ENCODE measurements around the gene VSTM1. TPM values are rescaled to one million over a fixed set of nuclear protein-coding genes. Genes with fewer than 3 reads are reported as not detected.

VSTM1 gene
- total and polyA plus RNA-seq, 2 of the 4 experiments (the other 2 are of a cell fraction): not detected

- CTCF ChIA-PET: interaction anchor here (1.1 to 3.3 kb wide), 11 partner anchors 8 to 230 kb away, joined by 3 to 13 read pairs (median 6); no protein-coding TSS in a partner anchor
- Histone ChIP-seq H3K18ac (ENCODE audit: low read depth, low read length) (no peak overlapping the region), H2BK120ac (ENCODE audit: low read depth, low read length) (no peak overlapping the region), H3K14ac (replicated peaks; ENCODE audit: low read depth, low read length) (no peak overlapping the region), H2AK5ac (ENCODE audit: low read depth, low read length) (no peak overlapping the region), H3K9ac (ENCODE audit: low read depth, low read length) (no peak overlapping the region), H4K8ac (ENCODE audit: low read depth in 2 of 2, low read length in 2 of 2) (no peak overlapping the region), H3K4me2 (ENCODE audit: low read depth, low read length) (no peak overlapping the region), H3K27ac (ENCODE audit: insufficient read depth, low read length) (no peak overlapping the region), H2AK9ac (replicated peaks; ENCODE audit: low read depth, low read length, poor library complexity) (no peak overlapping the region), H3K56ac (ENCODE audit: extremely low read depth, insufficient read depth, low read length) (no peak overlapping the region), H2BK20ac (ENCODE audit: low read depth, low read length) (0 out of 2 replicates have a peak overlapping the region, but pooled peaks have one; percentile 49), H2AFZ (replicated peaks; ENCODE audit: low read length, poor library complexity) (no peak overlapping the region), H2BK15ac (ENCODE audit: low read depth, low read length) (no peak overlapping the region), H3K27me3 (ENCODE audit: control insufficient read depth, insufficient read depth, low read length) (no peaks in the 10 kb centered on the region), H3K4ac (ENCODE audit: low read depth, low read length) (no peak overlapping the region), H4K5ac (ENCODE audit: low read depth, low read length) (no peak overlapping the region), H4K91ac (ENCODE audit: insufficient read depth, low read depth, low read length) (no peak overlapping the region), H3K4me3 (ENCODE audit: insufficient read depth, low read depth, low read length) (no peak overlapping the region), H3K79me1 (ENCODE audit: low read depth in 1 of 2, low read length in 2 of 2) (no peaks in the 10 kb centered on the region), H3K9me1 (ENCODE audit: insufficient read depth, low read length) (no peaks in the 10 kb centered on the region), H3K4me1 (ENCODE audit: control insufficient read depth, insufficient read depth, low read length) (no peaks in the 10 kb centered on the region), H3K23ac (ENCODE audit: low read depth, low read length) (no peak overlapping the region), H4K20me1 (ENCODE audit: insufficient read depth, low read length) (no peaks in the 10 kb centered on the region; the same call in 1 of the 2 replicates), H2BK5ac (ENCODE audit: low read depth, low read length, poor library complexity, severe bottlenecking) (no peak overlapping the region), H3K36me3 (ENCODE audit: control insufficient read depth, insufficient read depth, low read length) (no peaks in the 10 kb centered on the region), H3K9me3 (ENCODE audit: control insufficient read depth, insufficient read depth, low read length) (no peaks in the 10 kb centered on the region)
- no TSS peak for BruUV-seq (replicated peaks)
- intact Hi-C loops (cut with micrococcal nuclease) (loop anchor here (10.0 kb wide), 1 partner anchor 828 kb away; the partner anchor contains the start of gene ZNF665), dilution Hi-C loops (cut with HindIII; ENCODE audit: low sequenced_read_pairs, unreplicated experiment) (no loop called here), in situ Hi-C loops (cut with MboI; ENCODE audit: low sequenced_read_pairs) (loop anchor here (10.0 kb wide), 1 partner anchor 138 kb away; the partner anchor contains the start of gene PRKCG)
- POLR2A ChIA-PET (ENCODE audit: unreplicated experiment): interaction anchor here (0.5 kb wide), 1 partner anchor 27 kb away, joined by 6 read pairs; no protein-coding TSS in a partner anchor
- no peak for DNase-seq
- WGBS, 2 experiments (ENCODE audit: extremely low coverage in 2 of 2, insufficient read length in 1 of 2): no CpG with 5 or more reads among the region's 3 CpGs
- TF ChIP-seq MAFK (IDR thresholded peaks at IDR 0.05; ENCODE audit: low read depth, low read length) (no peak), POLR2A (IDR thresholded peaks at IDR 0.05; ENCODE audit: low read depth, low read length) (no peak), RAD21 (IDR thresholded peaks at IDR 0.05; ENCODE audit: low read length) (no peak), RFX5 (IDR thresholded peaks at IDR 0.05; ENCODE audit: low read depth, low read length) (no peak), NFE2L2 (IDR thresholded peaks at IDR 0.05; ENCODE audit: low read depth, low read length) (no peak), MXI1 (IDR thresholded peaks at IDR 0.05; ENCODE audit: borderline replicate concordance, low read depth, low read length) (no peak), CHD1 (IDR thresholded peaks at IDR 0.05; ENCODE audit: low read depth, low read length) (no peak), MAZ (IDR thresholded peaks at IDR 0.05; ENCODE audit: borderline replicate concordance, low read depth, low read length) (no peak), SMC3 (IDR thresholded peaks at IDR 0.05; ENCODE audit: low read depth, low read length) (no peak), RCOR1 (IDR thresholded peaks at IDR 0.05; ENCODE audit: insufficient replicate concordance, low read length) (no peak)
- TF ChIP-seq, protein P1, sequence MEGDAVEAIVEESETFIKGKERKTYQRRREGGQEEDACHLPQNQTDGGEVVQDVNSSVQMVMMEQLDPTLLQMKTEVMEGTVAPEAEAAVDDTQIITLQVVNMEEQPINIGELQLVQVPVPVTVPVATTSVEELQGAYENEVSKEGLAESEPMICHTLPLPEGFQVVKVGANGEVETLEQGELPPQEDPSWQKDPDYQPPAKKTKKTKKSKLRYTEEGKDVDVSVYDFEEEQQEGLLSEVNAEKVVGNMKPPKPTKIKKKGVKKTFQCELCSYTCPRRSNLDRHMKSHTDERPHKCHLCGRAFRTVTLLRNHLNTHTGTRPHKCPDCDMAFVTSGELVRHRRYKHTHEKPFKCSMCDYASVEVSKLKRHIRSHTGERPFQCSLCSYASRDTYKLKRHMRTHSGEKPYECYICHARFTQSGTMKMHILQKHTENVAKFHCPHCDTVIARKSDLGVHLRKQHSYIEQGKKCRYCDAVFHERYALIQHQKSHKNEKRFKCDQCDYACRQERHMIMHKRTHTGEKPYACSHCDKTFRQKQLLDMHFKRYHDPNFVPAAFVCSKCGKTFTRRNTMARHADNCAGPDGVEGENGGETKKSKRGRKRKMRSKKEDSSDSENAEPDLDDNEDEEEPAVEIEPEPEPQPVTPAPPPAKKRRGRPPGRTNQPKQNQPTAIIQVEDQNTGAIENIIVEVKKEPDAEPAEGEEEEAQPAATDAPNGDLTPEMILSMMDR (conservative IDR thresholded peaks at IDR 0.05; ENCODE audit: low read depth, low read length): no peak
- TF ChIP-seq, protein P2, sequence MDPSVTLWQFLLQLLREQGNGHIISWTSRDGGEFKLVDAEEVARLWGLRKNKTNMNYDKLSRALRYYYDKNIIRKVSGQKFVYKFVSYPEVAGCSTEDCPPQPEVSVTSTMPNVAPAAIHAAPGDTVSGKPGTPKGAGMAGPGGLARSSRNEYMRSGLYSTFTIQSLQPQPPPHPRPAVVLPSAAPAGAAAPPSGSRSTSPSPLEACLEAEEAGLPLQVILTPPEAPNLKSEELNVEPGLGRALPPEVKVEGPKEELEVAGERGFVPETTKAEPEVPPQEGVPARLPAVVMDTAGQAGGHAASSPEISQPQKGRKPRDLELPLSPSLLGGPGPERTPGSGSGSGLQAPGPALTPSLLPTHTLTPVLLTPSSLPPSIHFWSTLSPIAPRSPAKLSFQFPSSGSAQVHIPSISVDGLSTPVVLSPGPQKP (IDR thresholded peaks at IDR 0.05; ENCODE audit: borderline replicate concordance, low read depth, low read length): no peak
- no peak for ATAC-seq (ENCODE audit: low read depth)
Measured at GRCh38 chr19:54023191-54023590, 40.5 kb downstream of the VSTM1 start.
